NOMO-1 treated with dmso at 0.1 percent for 144 hours (cell line): ENCODE measurements around the gene GSC2.
"Not testable (repeated sequence)": the region's sequence is repeated elsewhere in the genome, so short reads cannot be mapped to it uniquely, and the experiment has no call there.

ENCODE experiments used
- DNase-seq: peaks from one replicate; lab custom pipeline; 2025; ENCODE audit not compliant: unreplicated experiment; lab: John Stamatoyannopoulos, UW

The GSC2 gene

GRCh38 chr22:19178065-19178656 is 28.1 kb upstream of the GSC2 start:
- DNase-seq, result no peak

- no peak for DNase-seq
Observed at GRCh38 chr22:19177164-19178064, 27.3 kb upstream of the GSC2 start.

DNA sequence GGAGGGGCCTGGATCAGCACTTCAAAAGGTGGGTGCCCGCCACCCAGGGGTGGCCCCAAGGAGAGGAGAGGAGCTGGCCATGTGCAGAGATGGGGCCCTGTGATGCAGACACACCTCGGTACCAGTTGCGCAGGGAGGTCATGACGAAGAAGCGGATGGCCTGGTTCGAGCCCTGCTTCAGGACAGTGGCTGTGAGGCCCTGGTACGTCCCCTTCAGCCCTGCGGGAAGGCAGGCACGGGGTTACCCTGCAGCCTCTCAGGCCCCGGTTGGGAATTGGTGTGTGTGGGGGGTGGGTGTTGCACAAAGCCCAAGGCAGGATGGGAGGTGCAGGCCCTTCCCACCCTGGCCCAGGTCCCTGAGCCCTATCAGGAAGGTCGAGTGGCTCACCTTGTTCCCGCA is 26.6 kb upstream of the GSC2 start:
- DNase-seq, result no peak

GRCh38 chr22:19176175-19176643 is 26.1 kb upstream of the GSC2 start:
- DNase-seq, result no peak

GRCh38 chr22:19175602-19176174 is 25.6 kb upstream of the GSC2 start:
- no peak for DNase-seq

GRCh38 chr22:19175026-19175601 is 25.0 kb upstream of the GSC2 start:
- DNase-seq, result no peak

DNA sequence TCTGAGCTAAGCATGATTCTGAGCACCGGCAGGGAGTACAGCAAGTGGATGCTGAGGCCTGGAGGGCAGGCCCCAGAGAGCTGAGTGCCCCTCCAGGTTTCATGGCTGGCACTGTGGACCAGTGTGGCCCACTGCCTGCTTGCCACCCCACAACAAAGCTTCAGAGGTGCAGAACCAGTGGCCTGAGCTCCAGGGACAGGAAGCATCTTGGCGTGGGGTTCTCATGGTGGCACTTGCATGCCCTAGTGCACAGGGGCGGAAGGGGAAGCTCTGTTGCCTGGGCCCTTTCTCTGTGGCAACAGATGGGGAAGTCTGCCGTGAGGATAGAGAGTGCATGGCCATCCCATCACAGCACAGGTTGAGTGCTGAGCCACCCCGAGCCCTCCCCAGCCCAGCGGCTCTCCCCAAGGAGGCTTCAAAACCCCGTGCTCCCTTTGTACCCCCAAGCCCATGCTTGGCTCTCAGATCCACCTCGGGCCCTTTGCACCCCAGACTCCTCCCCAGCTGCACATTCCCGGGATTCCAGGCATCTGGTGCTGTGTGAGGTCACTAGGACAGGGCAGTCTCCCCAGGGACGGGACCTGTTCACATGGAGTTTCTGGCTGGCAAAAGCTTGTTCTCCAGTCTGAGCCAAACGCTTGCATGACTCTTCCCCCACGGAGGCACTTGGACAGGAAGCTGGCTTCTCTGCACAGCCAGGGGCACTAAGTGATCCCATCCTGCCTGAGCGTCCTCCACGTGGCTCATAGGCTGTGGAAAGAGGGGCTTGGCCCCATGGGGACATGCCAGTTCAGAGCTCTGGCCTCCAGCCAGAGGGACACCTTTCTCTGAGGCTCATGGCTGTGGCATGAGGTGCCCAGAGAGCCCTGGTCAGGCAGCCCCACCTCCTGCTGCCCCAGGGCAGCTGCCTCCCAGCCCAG is 24.3 kb upstream of the GSC2 start:
- DNase-seq, result peak; percentile 61

GRCh38 chr22:19173047-19174035 is 23.2 kb upstream of the GSC2 start:
- no peak for DNase-seq

GRCh38 chr22:19172213-19173046 is 22.3 kb upstream of the GSC2 start:
- DNase-seq, result no peak

- no peak for DNase-seq
Observed at GRCh38 chr22:19169947-19170318, 19.8 kb upstream of the GSC2 start.

- no peak for DNase-seq
Observed at GRCh38 chr22:19169002-19169946, 19.2 kb upstream of the GSC2 start.

GRCh38 chr22:19168088-19168890 is 18.2 kb upstream of the GSC2 start:
- no peak for DNase-seq

DNA sequence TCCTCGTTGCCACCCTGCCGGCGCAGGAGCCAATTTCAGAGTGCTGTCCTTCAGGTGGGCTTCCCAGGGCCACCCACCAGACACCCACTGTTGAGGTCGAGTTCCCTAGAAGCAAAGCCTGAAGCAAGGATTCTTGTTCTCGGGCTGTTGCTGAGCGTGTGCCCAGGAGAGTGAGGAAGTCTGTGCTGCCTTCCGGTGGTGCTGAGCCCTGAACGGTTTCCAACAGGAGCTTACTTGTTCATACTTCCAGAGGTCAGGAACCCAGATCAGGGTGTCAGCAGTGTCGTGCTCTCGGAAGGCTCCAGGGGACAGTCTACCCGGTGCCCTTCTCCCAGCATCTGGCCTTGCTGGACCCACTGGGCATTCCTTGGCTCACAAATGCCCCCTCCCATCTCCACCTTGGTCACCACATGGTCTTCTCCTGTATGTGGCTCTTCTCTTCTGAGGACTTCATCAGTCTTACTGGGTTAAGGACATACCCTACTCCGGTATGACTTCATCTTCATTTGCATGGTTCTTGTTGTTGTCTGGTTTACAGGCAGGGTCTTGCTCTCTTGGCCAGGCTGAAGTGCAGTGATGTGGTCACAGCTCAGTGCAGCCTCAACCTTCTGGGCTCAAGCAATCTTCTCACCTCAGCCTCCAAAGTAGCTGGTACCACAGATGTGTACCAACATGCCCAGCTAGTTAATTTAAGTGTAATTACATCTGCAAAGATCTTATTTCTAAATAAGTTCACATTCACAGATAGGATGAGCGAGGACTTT is 17.2 kb upstream of the GSC2 start:
- DNase-seq, result no peak

DNA sequence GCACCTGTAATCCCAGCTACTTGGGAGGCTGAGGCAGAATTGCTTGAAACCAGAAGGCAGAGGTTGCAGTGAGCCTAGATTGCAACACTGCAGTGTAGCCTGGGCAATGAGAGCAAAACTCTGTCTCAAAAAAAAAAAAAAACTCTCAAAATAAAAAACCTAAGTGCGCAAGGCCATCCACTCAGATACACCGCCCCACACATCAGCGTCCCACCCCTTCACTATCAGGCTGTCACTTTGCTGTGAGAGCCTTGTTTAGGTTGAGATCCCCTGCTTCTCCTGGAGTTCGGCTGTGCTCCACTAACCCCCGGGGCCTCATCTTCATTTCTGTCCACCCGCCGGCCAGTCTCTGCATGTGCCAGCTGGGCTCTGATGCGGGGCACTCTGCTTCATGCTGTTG is 16.3 kb upstream of the GSC2 start:
- DNase-seq, result no peak

- no peak for DNase-seq
Observed at GRCh38 chr22:19164425-19164824, 14.3 kb upstream of the GSC2 start.

GRCh38 chr22:19158649-19159048 is 8.6 kb upstream of the GSC2 start:
- DNase-seq, result not testable (repeated sequence)
